ENCODE data around the gene SPATA6. TPM values are rescaled to one million over a fixed set of nuclear protein-coding genes. Genes with fewer than 3 reads are reported as not detected.

SPATA6 gene
- total RNA-seq, 4 donors from 2014 or later = 0.85 to 7.0 (median 3.2) TPM

- Histone ChIP-seq H3K9me3 (no peaks in the 10 kb centered on the region), H3K4me3 (no peak overlapping the region), H3K36me3 (no peaks in the 10 kb centered on the region), H3K27ac (no peak overlapping the region), H3K4me1 (no peaks in the 10 kb centered on the region), H3K27me3 (no peaks in the 10 kb centered on the region)
- ATAC-seq = no peak
- in situ Hi-C loops (cut with MboI; ENCODE audit: low sequenced_read_pairs in 4 of 4) (no loop called here), intact Hi-C loops (cut with DNase I; ENCODE audit: low total_unique reads) (no loop called here)
- no peak for DNase-seq
- TF ChIP-seq POLR2A (IDR thresholded peaks at IDR 0.05) (no peak), CTCF (IDR thresholded peaks at IDR 0.05 in 4 of 5, conservative IDR thresholded peaks at IDR 0.05 in 1 of 5) (no peak)
These were observed 220.2 kb downstream of the SPATA6 start for GRCh38 chr1:48251821-48252220.

DNA sequence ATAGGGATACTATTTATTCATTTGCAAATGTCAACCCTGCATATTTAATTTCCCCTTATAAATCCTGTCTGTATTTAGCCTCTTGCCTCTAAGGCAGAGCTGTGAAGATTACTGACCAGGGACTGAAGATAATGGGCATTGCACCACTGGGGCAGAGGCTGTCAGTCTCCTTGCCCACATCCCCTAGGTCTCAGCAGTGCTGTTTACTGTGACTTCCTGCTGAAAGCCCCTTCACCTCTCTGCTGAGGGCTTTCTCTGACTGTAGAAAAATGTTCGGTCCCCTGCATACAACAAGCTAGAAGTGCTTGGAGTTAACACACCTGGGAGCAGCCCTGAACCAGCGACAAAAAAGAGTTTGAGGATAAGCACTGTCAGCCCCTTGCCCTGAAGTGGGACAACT lies 220.7 kb downstream of the SPATA6 start:
- DNase-seq (no peak), ATAC-seq (no peak)
- no peak for TF ChIP-seq CTCF (IDR thresholded peaks at IDR 0.05 in 4 of 5, conservative IDR thresholded peaks at IDR 0.05 in 1 of 5)
- no peak for TF ChIP-seq POLR2A (IDR thresholded peaks at IDR 0.05)
- no peaks in the 10 kb centered on the region for H3K27me3 ChIP-seq
- intact Hi-C loops (cut with DNase I; ENCODE audit: low total_unique reads) (no loop called here), in situ Hi-C loops (cut with MboI; ENCODE audit: low sequenced_read_pairs in 4 of 4) (no loop called here)
- H3K27ac ChIP-seq = no peak overlapping the region
- no peaks in the 10 kb centered on the region for H3K4me1 ChIP-seq
- no peak overlapping the region for H3K4me3 ChIP-seq
- no peaks in the 10 kb centered on the region for H3K36me3 ChIP-seq
- H3K9me3 ChIP-seq = no peaks in the 10 kb centered on the region

DNA sequence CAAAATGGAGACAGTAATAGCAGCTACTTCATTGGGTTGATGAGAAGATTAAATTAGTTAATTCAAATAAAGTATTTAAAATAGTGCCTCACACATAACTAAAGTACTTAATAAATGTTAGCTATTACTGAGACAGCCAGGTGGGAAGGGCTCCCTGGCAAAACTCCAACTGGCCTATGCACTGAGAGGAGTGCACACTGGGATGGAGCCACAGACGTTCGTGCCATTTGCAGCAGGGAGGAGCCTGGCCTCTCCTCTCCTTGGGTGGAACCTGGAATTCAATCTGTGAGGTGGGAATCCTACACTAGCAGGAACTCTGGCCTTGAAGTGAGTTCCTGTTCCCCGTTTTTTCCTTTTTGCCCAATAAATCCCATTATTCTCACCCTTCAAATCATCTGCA lies 221.4 kb downstream of the SPATA6 start:
- ATAC-seq = no peak
- no peak for DNase-seq
- no peak overlapping the region for H3K4me3 ChIP-seq
- TF ChIP-seq POLR2A (IDR thresholded peaks at IDR 0.05) (no peak), CTCF (IDR thresholded peaks at IDR 0.05 in 4 of 5, conservative IDR thresholded peaks at IDR 0.05 in 1 of 5) (no peak)
- intact Hi-C loops (cut with DNase I; ENCODE audit: low total_unique reads) (no loop called here), in situ Hi-C loops (cut with MboI; ENCODE audit: low sequenced_read_pairs in 4 of 4) (no loop called here)
- no peaks in the 10 kb centered on the region for H3K27me3 ChIP-seq
- no peaks in the 10 kb centered on the region for H3K9me3 ChIP-seq
- no peak overlapping the region for H3K27ac ChIP-seq
- H3K36me3 ChIP-seq = no peaks in the 10 kb centered on the region
- no peaks in the 10 kb centered on the region for H3K4me1 ChIP-seq

DNA sequence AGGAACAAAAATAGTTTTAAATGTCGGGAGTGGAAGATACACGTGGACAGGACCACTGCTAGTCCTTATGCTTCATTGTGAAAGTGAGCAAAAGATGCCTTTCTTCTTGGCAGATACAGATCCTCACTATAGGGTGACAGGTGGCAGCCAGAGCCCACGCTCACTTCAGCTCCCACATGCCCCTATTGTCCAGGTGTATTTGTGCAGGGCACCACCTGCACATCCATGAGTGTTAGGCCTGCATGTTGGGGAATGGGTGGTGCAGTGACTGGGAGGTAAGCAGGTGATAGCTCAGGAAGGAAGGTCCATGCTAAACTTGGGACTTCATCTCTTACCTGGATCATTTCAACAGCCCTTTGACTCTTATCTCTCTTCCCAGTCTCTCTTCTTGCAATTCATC lies 222.1 kb downstream of the SPATA6 start:
- TF ChIP-seq CTCF (IDR thresholded peaks at IDR 0.05 in 4 of 5, conservative IDR thresholded peaks at IDR 0.05 in 1 of 5) = no peak
- H3K27ac ChIP-seq = no peak overlapping the region
- H3K4me1 ChIP-seq = no peaks in the 10 kb centered on the region
- DNase-seq (no peak), ATAC-seq (no peak)
- intact Hi-C loops (cut with DNase I; ENCODE audit: low total_unique reads) (no loop called here), in situ Hi-C loops (cut with MboI; ENCODE audit: low sequenced_read_pairs in 4 of 4) (no loop called here)
- no peaks in the 10 kb centered on the region for H3K9me3 ChIP-seq
- no peaks in the 10 kb centered on the region for H3K36me3 ChIP-seq
- H3K27me3 ChIP-seq = no peaks in the 10 kb centered on the region
- H3K4me3 ChIP-seq = no peak overlapping the region

DNA sequence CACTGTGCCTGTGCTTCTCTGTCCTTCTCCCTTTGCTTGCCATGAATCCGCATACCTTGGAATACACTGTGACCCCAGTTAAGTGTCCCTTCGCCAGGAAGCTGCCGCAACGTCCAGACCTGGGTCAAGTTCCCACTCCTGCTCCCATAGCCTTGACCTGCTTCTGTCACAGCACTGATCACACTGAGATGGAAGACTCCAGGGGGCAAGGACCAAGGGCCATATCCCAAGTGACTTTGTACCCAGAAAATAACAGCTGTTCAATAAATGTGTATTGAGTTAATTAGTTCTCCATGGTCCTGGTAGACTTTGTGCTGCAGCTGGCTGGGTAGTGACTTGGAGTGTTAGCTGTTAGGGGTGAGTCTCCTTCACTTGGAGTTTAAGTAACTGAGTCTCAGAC lies 223.6 kb downstream of the SPATA6 start:
- ATAC-seq (no peak), DNase-seq (no peak)
- H3K4me3 ChIP-seq = no peak overlapping the region
- H3K27me3 ChIP-seq = no peaks in the 10 kb centered on the region
- TF ChIP-seq POLR2A (IDR thresholded peaks at IDR 0.05) (no peak), CTCF (IDR thresholded peaks at IDR 0.05 in 4 of 5, conservative IDR thresholded peaks at IDR 0.05 in 1 of 5) (no peak)
- H3K4me1 ChIP-seq = no peaks in the 10 kb centered on the region
- no peaks in the 10 kb centered on the region for H3K36me3 ChIP-seq
- intact Hi-C loops (cut with DNase I; ENCODE audit: low total_unique reads) (no loop called here), in situ Hi-C loops (cut with MboI; ENCODE audit: low sequenced_read_pairs in 4 of 4) (no loop called here)
- H3K9me3 ChIP-seq = no peaks in the 10 kb centered on the region
- no peak overlapping the region for H3K27ac ChIP-seq
